GM20000 (cell line): ENCODE measurements around the gene EFCAB11.

Experiments
- DNase-seq: peaks from one replicate; pipeline ENCODE4 v3.0.0; 2012; ENCODE audit warnings: low spot score
- CTCF ChIP-seq: IDR thresholded peaks from 2 replicates; pipeline ENCODE4 v1.5.1; 2012; ENCODE audit warnings: mild to moderate bottlenecking, control low read depth; ENCODE audit errors: extremely low read depth, missing control alignments

The EFCAB11 gene

GRCh38 chr14:89957376-89957775 is 2.8 kb upstream of the EFCAB11 start:
- no peak for TF ChIP-seq CTCF

GRCh38 chr14:89956661-89957009 is 2.1 kb upstream of the EFCAB11 start:
- DNase-seq = no peak
- no peak for TF ChIP-seq CTCF

More at GRCh38 chr14:89957376-89957775, 2.8 kb upstream of the EFCAB11 start:
- DNase-seq = no peak

GRCh38 chr14:89955745-89956660 is 1.5 kb upstream of the EFCAB11 start, which contains the start of gene TDP1:
TDP1 (plus strand) TSS chr14:89955927; CDS start chr14:89963115, 7,188 bp downstream.
- peak; percentile 96 for DNase-seq
- no peak for TF ChIP-seq CTCF

- TF ChIP-seq CTCF = no peak
- DNase-seq = no peak
Observed at GRCh38 chr14:89955022-89955744, 653 bp upstream of the EFCAB11 start.

GRCh38 chr14:89953602-89954001 is 928 bp downstream of the EFCAB11 start:
- no peak for DNase-seq
- TF ChIP-seq CTCF = no peak

- no peak for TF ChIP-seq CTCF
- DNase-seq = no peak
Observed at GRCh38 chr14:89952576-89952975, 2.0 kb downstream of the EFCAB11 start.

- TF ChIP-seq CTCF = no peak
Observed at GRCh38 chr14:89947344-89947743, 7.2 kb downstream of the EFCAB11 start.

More at GRCh38 chr14:89947344-89947743, 7.2 kb downstream of the EFCAB11 start:
- DNase-seq = no peak
